VCaP (cell line): ENCODE results near the gene FAM200C.

Experiments used
- H3K27ac ChIP-seq: fragments of 450-650 bp; 2 replicates; pipeline ENCODE4 v1.5.1; 2017
- TF ChIP-seq, protein P1 (sequence below): fragments of 450-650 bp; conservative IDR thresholded peaks from 2 replicates; pipeline ENCODE4 v1.5.1; 2017; ENCODE audit warnings: mild to moderate bottlenecking, moderate library complexity

The FAM200C gene

DNA sequence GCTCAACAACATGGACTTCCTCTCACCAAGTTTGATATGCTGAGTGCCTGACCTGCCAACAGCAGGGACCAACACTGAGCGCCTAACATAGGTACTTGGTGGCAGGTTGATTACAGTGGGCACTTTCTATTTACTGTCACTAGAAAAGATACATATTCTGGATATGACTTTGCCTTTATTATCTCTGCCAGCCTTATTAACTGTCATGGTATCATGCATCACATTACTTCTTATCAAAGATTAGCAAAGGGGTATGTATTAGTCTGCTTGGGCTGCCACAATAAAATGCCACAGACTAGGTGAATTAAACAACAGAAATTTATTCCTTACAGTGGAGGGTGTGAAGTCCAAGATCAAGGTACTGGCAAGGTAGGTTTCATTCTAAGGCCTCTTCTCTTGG is 15.2 kb downstream of the FAM200C start:
- TF ChIP-seq, protein P1, sequence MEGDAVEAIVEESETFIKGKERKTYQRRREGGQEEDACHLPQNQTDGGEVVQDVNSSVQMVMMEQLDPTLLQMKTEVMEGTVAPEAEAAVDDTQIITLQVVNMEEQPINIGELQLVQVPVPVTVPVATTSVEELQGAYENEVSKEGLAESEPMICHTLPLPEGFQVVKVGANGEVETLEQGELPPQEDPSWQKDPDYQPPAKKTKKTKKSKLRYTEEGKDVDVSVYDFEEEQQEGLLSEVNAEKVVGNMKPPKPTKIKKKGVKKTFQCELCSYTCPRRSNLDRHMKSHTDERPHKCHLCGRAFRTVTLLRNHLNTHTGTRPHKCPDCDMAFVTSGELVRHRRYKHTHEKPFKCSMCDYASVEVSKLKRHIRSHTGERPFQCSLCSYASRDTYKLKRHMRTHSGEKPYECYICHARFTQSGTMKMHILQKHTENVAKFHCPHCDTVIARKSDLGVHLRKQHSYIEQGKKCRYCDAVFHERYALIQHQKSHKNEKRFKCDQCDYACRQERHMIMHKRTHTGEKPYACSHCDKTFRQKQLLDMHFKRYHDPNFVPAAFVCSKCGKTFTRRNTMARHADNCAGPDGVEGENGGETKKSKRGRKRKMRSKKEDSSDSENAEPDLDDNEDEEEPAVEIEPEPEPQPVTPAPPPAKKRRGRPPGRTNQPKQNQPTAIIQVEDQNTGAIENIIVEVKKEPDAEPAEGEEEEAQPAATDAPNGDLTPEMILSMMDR, result no peak
- H3K27ac ChIP-seq, result no peak overlapping the region

DNA sequence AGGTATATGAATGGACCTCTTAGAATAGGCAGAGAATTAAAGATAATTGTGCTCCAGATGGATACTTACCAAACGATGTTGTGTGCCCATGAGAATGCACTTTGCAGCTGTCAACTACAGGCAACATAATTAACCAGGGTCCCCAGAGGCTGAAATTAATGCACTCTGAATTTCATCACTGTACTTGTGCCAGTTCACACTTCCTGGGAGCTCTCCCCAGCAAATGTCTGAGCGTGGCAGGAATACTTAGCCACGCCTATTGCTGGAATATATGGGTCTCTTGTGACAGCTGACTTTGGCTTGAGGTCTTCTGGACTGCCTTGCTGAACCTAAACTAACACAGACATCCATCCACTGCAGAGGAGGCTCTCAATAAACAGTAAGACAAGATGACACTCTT is 17.5 kb downstream of the FAM200C start:
- TF ChIP-seq, protein P1, result no peak
- H3K27ac ChIP-seq, result no peak overlapping the region

DNA sequence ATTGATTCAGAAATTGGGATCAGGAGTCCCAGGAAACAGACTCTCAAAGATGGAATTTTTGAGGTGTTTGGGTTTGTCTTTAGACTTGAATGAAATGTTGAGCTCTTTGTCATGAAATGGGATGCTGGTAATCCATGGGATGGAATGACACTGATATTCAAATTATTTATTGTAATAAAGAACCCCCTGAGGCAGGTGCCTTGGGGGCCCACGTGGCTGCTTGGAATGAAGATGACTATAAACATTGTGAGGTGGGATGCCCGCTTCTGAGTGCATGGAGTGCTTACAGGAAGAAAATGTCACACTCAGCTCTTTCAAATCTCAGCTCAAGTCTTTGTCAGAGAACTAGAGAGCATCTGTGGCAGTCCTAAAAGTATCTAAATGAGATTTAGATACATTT is 19.8 kb downstream of the FAM200C start:
- TF ChIP-seq, protein P1, result no peak
- H3K27ac ChIP-seq, result no peak overlapping the region

DNA sequence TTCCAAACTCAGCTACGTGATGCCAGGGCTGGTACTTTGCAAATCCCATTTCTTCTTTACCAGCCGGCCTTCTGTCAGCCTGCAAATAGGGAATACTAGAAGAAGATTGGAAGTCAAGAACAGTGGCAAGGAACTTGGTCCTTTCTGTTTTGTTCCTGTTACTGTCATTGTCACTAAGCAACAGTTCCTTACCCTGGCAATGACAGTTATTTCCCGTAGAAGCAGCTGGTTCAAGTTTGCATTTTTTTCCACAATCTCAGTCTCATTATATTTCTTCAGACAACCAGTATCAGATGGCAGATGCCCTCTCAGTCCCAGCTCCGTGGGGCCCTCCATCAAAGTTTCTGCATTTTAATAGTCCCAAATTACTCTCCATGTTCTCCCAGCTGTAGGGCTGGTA is 20.3 kb downstream of the FAM200C start:
- TF ChIP-seq, protein P1, result no peak
- no peak overlapping the region for H3K27ac ChIP-seq

DNA sequence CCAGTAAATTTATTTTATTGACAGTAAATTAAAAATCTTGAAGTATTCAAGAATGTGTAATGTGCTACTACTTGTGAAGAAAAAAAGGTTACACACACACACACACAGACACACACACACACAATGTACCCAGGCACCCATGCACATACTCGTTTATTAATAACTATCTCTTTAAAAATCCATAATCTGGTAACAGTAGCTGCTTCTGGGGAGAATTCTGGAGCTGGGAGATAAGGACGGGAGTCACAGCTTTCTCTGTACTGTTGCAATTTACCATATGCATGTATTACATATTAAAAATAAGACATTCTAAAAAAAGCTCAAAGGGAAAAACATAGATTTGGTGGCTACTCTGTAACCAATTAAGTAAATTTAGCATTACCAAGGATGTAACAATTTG is 21.5 kb downstream of the FAM200C start:
- TF ChIP-seq, protein P1, result no peak
- no peak overlapping the region for H3K27ac ChIP-seq

DNA sequence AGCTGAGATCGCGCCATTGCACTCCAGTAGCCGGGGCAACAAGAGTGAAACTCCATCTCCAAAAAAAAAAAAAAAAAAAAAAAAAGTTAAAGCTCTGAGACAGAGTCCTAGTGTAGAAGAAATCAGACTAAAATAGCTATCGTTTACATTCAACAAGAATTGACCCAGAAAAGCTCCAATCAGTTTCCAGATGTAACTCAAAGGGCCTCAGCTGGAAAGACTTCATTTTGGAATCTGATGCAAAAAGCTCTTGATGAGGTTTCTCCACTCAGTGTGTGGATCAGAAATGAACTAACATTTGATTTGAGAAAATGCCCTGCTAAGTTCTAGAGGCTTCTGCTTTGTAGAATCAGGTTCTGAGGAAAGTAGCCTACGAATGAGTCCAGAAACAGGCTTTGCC is 22.2 kb downstream of the FAM200C start:
- TF ChIP-seq, protein P1, result no peak
- H3K27ac ChIP-seq, result no peak overlapping the region

DNA sequence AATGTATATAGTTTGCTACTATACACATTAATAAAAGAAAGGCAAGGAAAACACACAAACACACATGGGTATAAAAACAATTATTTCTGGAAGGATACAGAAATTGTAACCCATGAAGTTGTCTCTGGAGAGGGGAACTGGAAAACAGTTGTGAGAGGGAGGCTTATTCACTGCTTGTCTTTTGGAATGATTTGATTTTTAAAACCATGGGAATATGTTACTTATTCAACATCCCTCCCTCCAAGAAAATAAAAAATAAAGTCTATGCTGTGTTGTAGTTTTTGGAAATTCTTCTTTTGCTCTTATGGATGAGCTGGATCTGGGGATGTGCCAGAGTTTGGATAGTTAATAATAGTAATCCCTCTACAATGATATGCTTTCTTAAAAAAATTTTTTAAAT is 23.4 kb downstream of the FAM200C start:
- H3K27ac ChIP-seq, result no peak overlapping the region
- TF ChIP-seq, protein P1, result no peak

DNA sequence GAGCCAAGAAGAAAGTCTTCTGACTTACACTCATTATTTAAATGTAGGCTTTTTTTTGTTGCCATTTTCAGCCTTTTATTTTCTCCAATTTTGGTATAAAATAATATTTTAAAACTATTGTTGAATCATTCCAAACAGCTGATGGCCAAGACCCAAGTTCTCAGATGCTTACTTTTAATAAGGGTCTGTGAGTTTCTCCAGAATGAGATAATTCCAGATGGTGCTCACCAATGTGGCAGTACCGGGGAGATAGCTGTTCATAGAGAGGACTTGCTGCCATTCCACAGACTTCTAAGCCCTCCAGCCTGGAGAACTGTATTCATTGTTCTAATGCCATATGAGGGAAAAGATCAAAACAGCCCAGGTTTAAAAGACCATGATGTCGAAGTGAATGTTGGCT is 24.2 kb downstream of the FAM200C start:
- H3K27ac ChIP-seq, result no peak overlapping the region
- TF ChIP-seq, protein P1, result no peak
